Renal cortex interstitium (tissue), 11 donors: Measurements from ENCODE around the gene NIM1K. TPM values are rescaled to one million over a fixed set of nuclear protein-coding genes. Genes with fewer than 3 reads are reported as not detected.

Experiments
- DNase-seq, 11 donors: peaks; one replicate each; pipeline ENCODE4 v3.0.0-alpha.2; 2013; ENCODE audit warnings: low read depth in 9 of 11, low spot score in 4 of 11; ENCODE audit errors: extremely low read depth in 1 of 11
- polyA plus RNA-seq, 3 donors: library from polyadenylated mRNA; unstranded; fragments of 120-200 nt; gene quantifications; one replicate each; pipeline ENCODE4 v1.2.1, GENCODE V29; 2013; ENCODE audit not compliant: insufficient read length in 3 of 3

The NIM1K gene
- polyA plus RNA-seq, 3 donors: 0.33 to 0.61 (median 0.58) TPM

DNA sequence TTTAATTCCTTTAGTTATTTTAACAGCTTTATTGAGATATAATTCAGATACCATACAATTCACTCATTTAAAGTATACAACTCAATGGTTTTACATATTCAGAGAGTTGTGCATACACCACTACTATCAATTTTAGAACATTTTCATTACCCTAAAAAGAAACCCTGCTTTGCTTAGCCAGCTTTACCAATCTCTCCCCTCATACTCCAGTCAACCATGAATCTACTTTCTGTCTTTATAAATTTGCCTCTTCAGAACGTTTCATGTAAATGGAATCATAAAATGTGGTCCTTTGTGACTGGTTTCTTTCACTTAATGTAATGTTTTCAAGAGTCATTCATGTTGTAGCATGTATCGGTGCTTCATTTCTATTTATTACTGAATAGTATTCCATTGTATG is 24.9 kb downstream of the NIM1K start:
- DNase-seq: no peak

GRCh38 chr5:43219120-43219519 is 27.1 kb downstream of the NIM1K start:
- DNase-seq: no peak

- DNase-seq: no peak
These were observed 29.5 kb downstream of the NIM1K start for GRCh38 chr5:43221502-43221901.

DNA sequence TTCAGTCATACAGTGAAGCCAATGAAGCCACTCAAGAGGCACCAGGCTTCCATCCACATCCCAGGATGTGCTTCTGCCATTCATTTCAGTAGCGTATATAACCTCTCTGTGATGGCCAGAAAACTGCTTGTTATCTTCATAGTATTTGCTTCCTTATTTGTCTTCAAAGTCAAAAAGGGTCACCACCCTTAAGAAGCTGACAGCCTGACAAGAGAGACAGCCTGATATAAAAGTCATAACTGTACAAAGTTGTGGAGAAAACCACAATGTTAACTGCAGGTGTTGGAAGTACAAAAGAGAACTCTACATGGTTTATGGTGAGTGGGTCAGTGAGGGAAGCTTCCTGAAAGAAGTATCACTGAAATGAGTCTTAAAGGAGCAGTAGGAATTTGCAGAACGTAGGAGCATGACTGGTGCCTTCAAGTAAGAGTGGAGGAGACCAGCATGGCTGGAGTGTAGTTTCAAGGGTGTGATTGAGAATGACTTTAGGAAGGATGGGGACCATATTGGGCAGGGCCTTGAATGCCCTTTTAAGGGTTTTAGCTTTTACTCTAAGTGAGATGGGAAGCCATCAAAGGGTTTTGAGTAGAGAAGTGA is 33.7 kb downstream of the NIM1K start:
- DNase-seq: no peak

GRCh38 chr5:43227655-43228054 is 35.6 kb downstream of the NIM1K start:
- peak in 6 of 11 donors; percentile 2 to 7 (median 4) for DNase-seq

DNA sequence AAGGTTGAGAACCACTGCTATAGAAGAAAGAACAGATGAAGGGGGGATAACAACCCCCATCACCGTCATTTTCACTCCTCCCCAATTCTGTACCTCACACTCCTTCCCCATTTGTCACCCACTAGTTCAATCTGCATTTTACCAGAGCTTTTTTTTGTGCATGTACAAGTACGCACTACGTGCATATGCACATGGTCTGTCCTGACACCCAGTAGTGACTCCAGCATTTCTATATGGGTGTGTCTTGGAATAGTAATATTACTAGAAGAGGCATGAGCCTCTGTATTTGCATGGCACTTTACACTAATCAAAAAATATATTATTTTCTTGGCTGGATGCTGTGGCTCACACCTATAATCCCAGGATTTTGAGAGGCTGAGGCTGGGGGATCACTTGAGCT is 38.7 kb downstream of the NIM1K start:
- no peak for DNase-seq

DNA sequence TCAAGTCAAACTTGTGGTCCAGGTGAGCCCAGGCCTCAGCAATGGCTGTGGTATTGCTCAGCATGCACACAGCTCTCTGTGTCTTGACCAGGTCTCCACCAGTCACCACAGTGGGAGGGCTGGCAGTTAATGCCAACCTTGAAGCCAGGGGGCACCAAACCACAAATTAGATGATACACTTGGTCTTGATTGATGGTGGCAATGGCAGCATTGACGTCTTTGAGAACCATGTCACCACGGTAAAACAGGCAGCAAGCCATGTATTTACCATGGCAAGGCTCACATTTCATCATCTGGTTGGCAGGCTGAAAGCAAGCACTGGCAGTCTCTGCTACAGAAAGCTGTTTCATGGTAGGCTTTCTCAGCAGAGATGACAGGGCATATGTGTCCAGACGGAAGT is 40.0 kb downstream of the NIM1K start:
- DNase-seq: no peak

- no peak for DNase-seq
These were observed 41.2 kb downstream of the NIM1K start for GRCh38 chr5:43232943-43233833.

DNA sequence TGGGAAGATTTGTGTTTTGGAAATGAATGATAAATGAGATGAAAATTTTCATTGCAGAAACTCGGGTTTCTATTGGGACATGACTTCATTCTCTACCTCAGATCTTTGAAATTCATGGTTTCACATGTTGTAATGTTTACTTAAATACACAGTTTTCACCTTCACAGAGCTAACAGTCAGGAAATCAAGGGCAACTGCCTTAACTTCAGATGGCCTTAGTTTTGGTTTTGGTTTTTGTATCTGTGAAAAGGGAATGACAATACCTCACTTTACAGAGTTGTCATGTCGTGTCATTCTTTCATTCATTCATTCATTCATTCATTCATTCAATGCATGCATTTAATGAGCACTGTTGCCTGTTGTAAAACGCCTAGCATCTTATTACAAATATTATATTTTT is 41.9 kb downstream of the NIM1K start:
- no peak for DNase-seq

DNA sequence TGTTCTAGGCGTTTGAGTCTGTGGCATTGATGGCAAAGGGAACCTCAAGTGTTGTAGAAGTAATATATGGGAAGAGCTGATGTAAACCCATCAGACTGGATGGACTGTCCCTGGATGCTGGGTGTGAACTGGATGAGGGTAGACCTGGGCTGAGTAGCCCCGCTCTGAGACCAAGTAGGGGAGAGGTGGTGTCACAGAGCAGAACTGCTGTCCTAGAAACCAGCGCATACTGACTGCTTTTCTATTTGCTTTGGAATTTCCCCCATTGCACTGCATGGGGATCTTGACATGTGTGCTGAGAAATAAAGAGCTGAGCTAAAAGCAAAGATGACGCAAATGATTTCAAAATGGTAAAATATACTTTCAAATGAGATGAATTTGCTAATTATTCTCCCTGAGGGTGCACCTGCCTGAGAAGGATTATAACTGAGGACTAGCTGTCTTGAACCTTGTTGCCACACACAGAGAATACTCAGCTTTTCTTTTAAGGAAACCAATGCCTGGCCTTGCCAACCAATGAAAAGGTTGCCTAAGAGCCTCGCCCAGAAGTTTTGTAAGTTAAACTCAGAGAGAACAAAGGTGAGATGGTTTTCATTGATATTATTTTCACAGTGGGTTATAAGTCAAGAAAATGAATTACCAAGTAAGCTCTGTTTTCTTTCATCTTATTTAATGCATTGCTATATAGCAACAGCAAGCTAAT is 44.8 kb downstream of the NIM1K start:
- no peak for DNase-seq

- no peak for DNase-seq
These were observed 50.2 kb downstream of the NIM1K start for GRCh38 chr5:43242196-43242595.

- no peak for DNase-seq
These were observed 51.2 kb downstream of the NIM1K start for GRCh38 chr5:43243270-43243669.

- DNase-seq: no peak
These were observed 53.0 kb downstream of the NIM1K start for GRCh38 chr5:43244823-43245565.

DNA sequence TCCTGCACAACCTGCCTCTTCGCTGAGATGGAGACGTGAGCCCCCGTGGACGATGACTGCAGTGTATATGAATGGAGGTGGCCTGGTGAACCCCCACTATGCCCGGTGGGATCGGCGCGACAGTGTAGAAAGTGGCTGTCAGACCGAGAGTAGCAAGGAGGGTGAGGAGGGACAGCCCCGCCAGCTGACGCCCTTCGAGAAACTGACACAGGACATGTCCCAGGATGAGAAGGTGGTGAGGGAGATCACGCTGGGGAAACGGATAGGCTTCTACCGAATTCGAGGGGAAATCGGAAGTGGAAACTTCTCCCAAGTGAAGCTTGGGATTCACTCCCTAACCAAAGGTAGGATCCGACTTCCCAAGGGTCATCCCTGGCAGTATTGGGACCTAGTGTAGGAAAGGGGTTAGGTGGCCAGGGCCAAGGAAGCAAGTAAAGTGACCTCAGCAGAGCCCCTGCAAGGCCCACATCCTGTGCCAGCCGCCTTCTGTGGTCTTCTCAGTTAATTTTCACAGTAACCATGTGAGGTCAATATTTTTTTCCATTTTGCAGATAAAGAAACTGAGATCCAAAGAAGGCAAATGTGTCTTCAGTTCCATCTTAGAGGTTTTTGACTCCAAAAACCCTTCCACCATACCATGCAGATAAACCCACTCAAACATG is 53.8 kb downstream of the NIM1K start:
- DNase-seq: no peak

GRCh38 chr5:43251754-43252153 is 59.7 kb downstream of the NIM1K start:
- no peak for DNase-seq

DNA sequence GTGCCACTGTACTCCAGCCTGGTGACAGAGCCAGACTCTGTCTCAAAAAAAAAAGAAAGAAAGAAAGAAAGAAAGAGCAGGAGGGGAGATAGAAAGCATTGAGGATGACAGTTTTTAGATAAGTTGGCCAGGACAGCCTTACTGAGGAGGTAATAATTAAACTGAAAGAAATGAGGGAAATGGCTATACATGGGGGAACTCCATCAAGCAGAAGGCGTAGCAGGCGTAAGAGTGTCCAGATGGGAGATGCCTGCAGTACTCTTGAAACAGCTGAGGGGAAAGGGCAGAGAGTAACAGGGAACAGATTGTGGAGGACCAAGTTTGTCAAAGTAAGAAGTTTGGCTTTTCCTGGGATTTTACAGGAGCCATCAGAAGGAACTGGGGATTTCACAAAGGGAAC is 63.7 kb downstream of the NIM1K start:
- peak in 1 of 11 donors; percentile 12 for DNase-seq

DNA sequence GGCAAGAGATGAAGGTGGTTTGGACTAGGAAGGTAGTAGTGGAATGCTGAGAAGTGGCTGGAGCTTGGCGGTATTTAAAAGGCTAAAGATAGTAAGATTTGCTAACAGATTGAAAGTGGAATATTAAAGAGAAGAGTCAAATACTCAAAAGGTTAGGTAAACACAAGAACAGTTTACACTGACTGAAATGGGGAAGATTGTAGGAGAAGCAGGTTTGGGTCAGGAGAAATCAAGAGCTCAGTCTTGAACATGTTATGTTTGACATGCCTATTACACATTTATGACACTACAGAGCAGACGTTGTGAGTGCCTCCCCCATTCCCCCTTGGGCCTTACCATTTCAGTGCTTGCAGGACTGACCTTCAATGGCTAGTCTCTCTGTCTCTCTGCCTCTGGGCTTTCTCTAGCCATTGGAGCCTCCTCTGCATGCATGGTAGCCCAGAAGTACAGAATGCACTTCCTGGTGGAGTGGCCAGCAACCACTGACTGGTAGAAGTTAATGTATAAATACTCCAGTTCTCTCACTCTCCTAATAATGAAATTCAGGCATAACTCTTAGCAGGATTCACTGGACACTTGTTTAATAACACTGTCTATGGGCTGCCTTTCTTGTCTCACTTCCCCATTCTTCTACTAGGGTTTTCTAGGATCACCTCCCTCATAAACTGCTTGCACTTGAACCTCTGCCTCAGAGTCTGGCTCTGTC is 64.4 kb downstream of the NIM1K start:
- DNase-seq: no peak

DNA sequence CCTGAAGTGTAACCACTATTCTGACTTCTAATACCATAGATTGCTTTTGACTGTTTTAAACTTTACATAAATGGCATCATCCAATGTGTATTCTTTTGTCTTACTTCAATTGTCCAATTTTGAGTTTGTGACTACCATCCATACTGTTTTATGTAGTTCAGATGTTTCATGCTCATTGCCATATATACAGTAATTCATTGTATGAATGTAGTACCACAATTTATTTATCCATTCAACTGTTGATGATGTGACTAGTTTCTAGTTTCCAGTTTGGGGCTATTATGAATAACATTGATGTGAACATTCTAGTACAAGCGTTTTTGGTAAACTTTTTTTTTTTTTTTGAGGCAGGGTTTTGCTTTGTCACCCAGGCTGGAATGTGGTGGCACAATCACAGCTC is 66.1 kb downstream of the NIM1K start:
- no peak for DNase-seq
